ENCODE results near the gene SEPTIN5.

The SEPTIN5 gene

GRCh38 chr22:19759427-19760057, 45.2 kb downstream of the SEPTIN5 start:
- H3K9me3 ChIP-seq: no peaks in the 10 kb centered on the region
- peaks cover 10 to 27% of the 10 kb centered on the region in 2 experiments for H3K4me1 ChIP-seq (ENCODE audit: control insufficient read depth in 1 of 2, insufficient read depth in 1 of 2, low read depth in 1 of 2, low read length in 1 of 2)
- H3K27me3 ChIP-seq: peaks cover 95% of the 10 kb centered on the region
- TF ChIP-seq CTCF (IDR thresholded peaks at IDR 0.05): no peak
- no peak overlapping the region for H3K27ac ChIP-seq
- H3K36me3 ChIP-seq: no peaks in the 10 kb centered on the region
- H3K4me3 ChIP-seq (ENCODE audit: low read depth in 1 of 2, low read length in 1 of 2): no peak overlapping the region

GRCh38 chr22:19760058-19760950, 46.0 kb downstream of the SEPTIN5 start, which contains the start of gene TBX1:
TBX1 (plus strand) TSS chr22:19760778; CDS start chr22:19760844, 66 bp downstream.
- TF ChIP-seq CTCF (IDR thresholded peaks at IDR 0.05): no peak
- Histone ChIP-seq H3K4me3 (ENCODE audit: low read depth in 1 of 2, low read length in 1 of 2) (no peak within 1 kb of the TSS), H3K27me3 (peaks cover 95% of the 10 kb centered on the region)

GRCh38 chr22:19760951-19761724, 46.8 kb downstream of the SEPTIN5 start:
- H3K36me3 ChIP-seq: no peaks in the 10 kb centered on the region
- H3K27me3 ChIP-seq: peaks cover 95% of the 10 kb centered on the region
- H3K27ac ChIP-seq: no peak overlapping the region
- H3K9me3 ChIP-seq: no peaks in the 10 kb centered on the region
- no peak overlapping the region for H3K4me3 ChIP-seq (ENCODE audit: low read depth in 1 of 2, low read length in 1 of 2)
- peaks cover 15 to 31% of the 10 kb centered on the region in 2 experiments for H3K4me1 ChIP-seq (ENCODE audit: control insufficient read depth in 1 of 2, insufficient read depth in 1 of 2, low read depth in 1 of 2, low read length in 1 of 2)
- no peak for TF ChIP-seq CTCF (IDR thresholded peaks at IDR 0.05)

More at GRCh38 chr22:19760058-19760950, 46.0 kb downstream of the SEPTIN5 start, which contains the start of gene TBX1:
- Histone ChIP-seq H3K9me3 (no peaks in the 10 kb centered on the region), H3K27ac (no peak within 1 kb of the TSS), H3K4me1 (ENCODE audit: control insufficient read depth in 1 of 2, insufficient read depth in 1 of 2, low read depth in 1 of 2, low read length in 1 of 2) (peaks cover 10 to 27% of the 10 kb centered on the region in 2 experiments), H3K36me3 (no peaks in the 10 kb centered on the region)

GRCh38 chr22:19761725-19762567, 47.6 kb downstream of the SEPTIN5 start:
- no peaks in the 10 kb centered on the region for H3K9me3 ChIP-seq
- H3K4me3 ChIP-seq (ENCODE audit: low read depth in 1 of 2, low read length in 1 of 2): no peak overlapping the region
- H3K4me1 ChIP-seq (ENCODE audit: control insufficient read depth in 1 of 2, insufficient read depth in 1 of 2, low read depth in 1 of 2, low read length in 1 of 2): peaks cover 17 to 31% of the 10 kb centered on the region in 2 experiments
- no peak overlapping the region for H3K27ac ChIP-seq
- no peaks in the 10 kb centered on the region for H3K36me3 ChIP-seq
- TF ChIP-seq CTCF (IDR thresholded peaks at IDR 0.05): no peak
- peaks cover 95% of the 10 kb centered on the region for H3K27me3 ChIP-seq

Measured in neutrophil (primary cell).